HG03097 (cell line): ENCODE results near the gene C14orf119.

Source experiments
- ATAC-seq: cut with Tn5 transposase; IDR thresholded peaks from one replicate; pipeline ENCODE4 v1.9.1; 2021; ENCODE audit not compliant: unreplicated experiment, low FRiP score

C14orf119 gene

GRCh38 chr14:23145794-23146350, 50.6 kb downstream of the C14orf119 start:
- ATAC-seq: no peak

GRCh38 chr14:23146351-23146910, 51.1 kb downstream of the C14orf119 start:
- ATAC-seq: no peak

GRCh38 chr14:23146980-23147379, 51.7 kb downstream of the C14orf119 start:
- ATAC-seq: no peak

GRCh38 chr14:23147676-23148075, 52.4 kb downstream of the C14orf119 start:
- ATAC-seq: no peak

- no peak for ATAC-seq
Observed at GRCh38 chr14:23148591-23149249, 53.4 kb downstream of the C14orf119 start.

- ATAC-seq: no peak
Observed at GRCh38 chr14:23149745-23150144, 54.4 kb downstream of the C14orf119 start.
